IPS DF 6.9 (cell line): ENCODE measurements around the gene VAV2.

ENCODE experiments used
- DNase-seq: peaks from one replicate; pipeline ENCODE4 v3.0.0-alpha.2; 2013; ENCODE audit warnings: low read depth, low spot score
- H3K27ac ChIP-seq: one replicate; pipeline ENCODE4 v1.5.1; 2013; ENCODE audit warnings: low read length, control low read depth
- H3K27me3 ChIP-seq: 2 replicates; pipeline ENCODE4 v1.6.1; 2013; ENCODE audit warnings: mild to moderate bottlenecking, low read length; ENCODE audit not compliant: control insufficient read depth, insufficient read depth
- H3K36me3 ChIP-seq: 2 replicates; pipeline ENCODE4 v1.6.1; 2013; ENCODE audit warnings: low read length; ENCODE audit not compliant: control insufficient read depth, insufficient read depth
- H3K4me1 ChIP-seq: 2 replicates; pipeline ENCODE4 v1.6.1; 2013; ENCODE audit warnings: low read length; ENCODE audit not compliant: control insufficient read depth, insufficient read depth
- H3K4me3 ChIP-seq: 2 replicates; pipeline ENCODE4 v1.5.1; 2013; ENCODE audit warnings: mild to moderate bottlenecking, low read length
- H3K9me3 ChIP-seq: 2 replicates; pipeline ENCODE4 v1.6.1; 2013; ENCODE audit warnings: low read length, inconsistent platforms; ENCODE audit not compliant: control insufficient read depth, insufficient read depth
- WGBS: extraction: QIAGEN DNeasy Blood & Tissue Kit; methylation state at CpG from one replicate; pipeline ENCODE4 v1.1.7; 2013; ENCODE audit warnings: mixed read lengths, missing lambda C conversion rate; ENCODE audit not compliant: insufficient read length, insufficient coverage; 5-methylcytosine and 5-hydroxymethylcytosine counted together

Gene VAV2

GRCh38 chr9:134026581-134026980, 34.5 kb upstream of the VAV2 start:
- DNase-seq, result no peak
- Histone ChIP-seq H3K27me3 (no peaks in the 10 kb centered on the region), H3K4me1 (peaks cover 4% of the 10 kb centered on the region; the same call in 1 of the 2 replicates), H3K27ac (no peak overlapping the region), H3K9me3 (no peaks in the 10 kb centered on the region), H3K4me3 (no peak overlapping the region), H3K36me3 (peaks cover 5% of the 10 kb centered on the region)
- no CpG with 5 or more reads among the region's 18 CpGs for WGBS

GRCh38 chr9:134025606-134026541, 33.8 kb upstream of the VAV2 start:
- Histone ChIP-seq H3K4me3 (peak overlapping the region; percentile 61; the same call in 1 of the 2 replicates), H3K36me3 (peaks cover 1% of the 10 kb centered on the region; the same call in 1 of the 2 replicates), H3K27me3 (no peaks in the 10 kb centered on the region), H3K9me3 (no peaks in the 10 kb centered on the region), H3K4me1 (peaks cover 4% of the 10 kb centered on the region; the same call in 1 of the 2 replicates), H3K27ac (no peak overlapping the region)
- no CpG with 5 or more reads among the region's 66 CpGs for WGBS
- DNase-seq, result no peak

- no peak within 1 kb of the TSS for H3K27ac ChIP-seq
- H3K9me3 ChIP-seq, result no peaks in the 10 kb centered on the region
- no peaks in the 10 kb centered on the region; the same call in 1 of the 2 replicates for H3K36me3 ChIP-seq
- H3K27me3 ChIP-seq, result no peaks in the 10 kb centered on the region
- H3K4me3 ChIP-seq, result peak within 1 kb of the TSS; percentile 61; the same call in 1 of the 2 replicates
- WGBS, result no CpG with 5 or more reads among the region's 43 CpGs
- peak; percentile 91 for DNase-seq
- H3K4me1 ChIP-seq, result peaks cover 4% of the 10 kb centered on the region; the same call in 1 of the 2 replicates
Observed at GRCh38 chr9:134024828-134025605, 32.9 kb upstream of the VAV2 start, which contains the start of gene BRD3OS. Gene BRD3OS, plus strand, starts transcription at chr9:134025481. Its CDS starts 1,267 bp downstream, at chr9:134026748.

- no peaks in the 10 kb centered on the region; the same call in 1 of the 2 replicates for H3K36me3 ChIP-seq
- no CpG with 5 or more reads among the region's 4 CpGs for WGBS
- no peak for DNase-seq
- H3K4me3 ChIP-seq, result no peak overlapping the region
- H3K27me3 ChIP-seq, result no peaks in the 10 kb centered on the region
- H3K4me1 ChIP-seq, result peaks cover 4% of the 10 kb centered on the region; the same call in 1 of the 2 replicates
- H3K27ac ChIP-seq, result no peak overlapping the region
- no peaks in the 10 kb centered on the region for H3K9me3 ChIP-seq
Observed at GRCh38 chr9:134024214-134024792, 32.2 kb upstream of the VAV2 start.

- WGBS, result no CpG with 5 or more reads among the region's 2 CpGs
- DNase-seq, result no peak
Observed at GRCh38 chr9:134014946-134015345, 22.8 kb upstream of the VAV2 start.

GRCh38 chr9:134011401-134011800, 19.3 kb upstream of the VAV2 start:
- no peak overlapping the region for H3K27ac ChIP-seq

More at GRCh38 chr9:134014946-134015345, 22.8 kb upstream of the VAV2 start:
- Histone ChIP-seq H3K4me3 (no peak overlapping the region), H3K36me3 (no peaks in the 10 kb centered on the region), H3K27me3 (no peaks in the 10 kb centered on the region), H3K4me1 (no peaks in the 10 kb centered on the region), H3K27ac (no peak overlapping the region), H3K9me3 (peaks cover 8% of the 10 kb centered on the region)

GRCh38 chr9:134010310-134011173, 18.4 kb upstream of the VAV2 start:
- DNase-seq, result no peak
- Histone ChIP-seq H3K36me3 (no peaks in the 10 kb centered on the region), H3K4me3 (no peak overlapping the region), H3K9me3 (peaks cover 8% of the 10 kb centered on the region), H3K27ac (no peak overlapping the region), H3K4me1 (no peaks in the 10 kb centered on the region), H3K27me3 (no peaks in the 10 kb centered on the region)
- no CpG with 5 or more reads among the region's 20 CpGs for WGBS

More at GRCh38 chr9:134011401-134011800, 19.3 kb upstream of the VAV2 start:
- DNase-seq, result no peak
- no CpG with 5 or more reads among the region's 6 CpGs for WGBS
- peaks cover 8% of the 10 kb centered on the region for H3K9me3 ChIP-seq
- H3K27me3 ChIP-seq, result no peaks in the 10 kb centered on the region
- no peaks in the 10 kb centered on the region for H3K36me3 ChIP-seq
- no peak overlapping the region for H3K4me3 ChIP-seq
- H3K4me1 ChIP-seq, result no peaks in the 10 kb centered on the region

GRCh38 chr9:134007571-134007970, 15.4 kb upstream of the VAV2 start:
- H3K27ac ChIP-seq, result no peak overlapping the region
- H3K4me1 ChIP-seq, result no peaks in the 10 kb centered on the region
- H3K36me3 ChIP-seq, result no peaks in the 10 kb centered on the region
- no peak for DNase-seq
- peaks cover 8% of the 10 kb centered on the region for H3K9me3 ChIP-seq
- no peak overlapping the region for H3K4me3 ChIP-seq
- no peaks in the 10 kb centered on the region for H3K27me3 ChIP-seq
- no CpG with 5 or more reads among the region's 9 CpGs for WGBS

GRCh38 chr9:134007150-134007549, 15.0 kb upstream of the VAV2 start:
- no peak for DNase-seq
- no peaks in the 10 kb centered on the region for H3K27me3 ChIP-seq
- H3K9me3 ChIP-seq, result peaks cover 8% of the 10 kb centered on the region
- no peaks in the 10 kb centered on the region for H3K4me1 ChIP-seq
- no peak overlapping the region for H3K27ac ChIP-seq
- H3K4me3 ChIP-seq, result no peak overlapping the region
- no peaks in the 10 kb centered on the region for H3K36me3 ChIP-seq
- no CpG with 5 or more reads among the region's 6 CpGs for WGBS
